Astrocyte of the hippocampus (primary cell): ENCODE data around the gene ELL3.
"Not testable (repeated sequence)": the region's sequence is repeated elsewhere in the genome, so short reads cannot be mapped to it uniquely, and the experiment has no call there.

Source experiments
- DNase-seq: peaks from one replicate; pipeline ENCODE4 v3.0.0; 2011; ENCODE audit warnings: low read depth, low spot score

The ELL3 gene

DNA sequence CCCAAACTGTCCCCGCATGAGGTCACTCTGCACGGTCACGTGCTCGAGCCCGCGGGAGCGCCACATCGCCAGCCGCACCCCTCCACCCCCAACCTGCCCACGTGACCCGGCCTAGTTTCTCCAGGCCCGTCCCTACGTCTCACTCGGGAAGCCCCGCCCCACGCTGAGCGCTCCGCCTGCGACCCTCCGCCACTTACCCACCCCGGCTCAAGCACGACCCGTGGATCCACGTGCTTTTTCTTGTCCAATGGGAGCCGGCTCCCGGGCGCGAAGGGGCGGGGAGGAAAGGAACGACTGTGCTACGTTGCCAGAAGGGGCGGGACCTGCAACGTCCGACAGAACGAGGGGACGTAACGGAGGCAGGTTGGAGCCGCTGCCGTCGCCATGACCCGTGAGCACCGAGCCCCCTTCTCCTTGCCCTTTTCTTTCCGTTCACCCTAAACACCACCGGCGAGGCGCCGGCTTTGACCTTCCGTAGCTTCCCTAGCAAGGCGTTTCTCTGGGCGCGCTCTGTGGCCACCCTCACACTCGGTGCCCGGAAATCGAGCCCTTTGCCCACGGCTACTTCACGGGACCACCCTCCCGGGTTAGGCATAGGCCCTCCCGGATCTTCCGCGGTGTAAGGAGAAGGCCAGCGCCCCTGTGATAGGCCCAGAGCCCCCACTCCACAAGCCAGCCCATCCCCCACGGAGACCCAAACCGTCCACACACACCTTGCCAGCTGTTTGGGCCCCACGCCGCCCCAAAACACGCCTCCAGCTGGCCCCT, 15.4 kb upstream of the ELL3 start, which contains the start of gene SERF2:
TSS of gene SERF2 (plus strand) at position 328 of the 768 bp plus-strand sequence. CDS start at position 385, 57 bp downstream.
- DNase-seq = peak; percentile 100

DNA sequence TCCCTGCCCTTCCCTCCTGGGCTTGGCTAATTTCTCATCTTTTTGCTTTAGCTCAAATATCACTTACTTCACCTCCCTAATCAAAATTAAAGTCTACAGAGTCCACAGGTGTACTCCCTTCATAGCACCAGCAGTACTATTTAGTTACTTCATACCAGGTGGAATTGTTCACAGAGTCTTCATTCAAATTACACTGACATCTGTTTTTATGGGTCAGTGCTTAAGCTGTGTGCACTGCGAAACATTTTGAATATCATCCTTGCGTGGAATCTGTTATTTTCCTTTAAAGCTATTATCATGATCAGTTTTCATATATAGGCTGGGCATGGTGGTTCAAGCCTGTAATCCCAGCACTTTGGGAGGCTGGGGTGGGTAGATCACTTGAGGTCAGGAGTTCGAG, 12.6 kb upstream of the ELL3 start:
- DNase-seq = no peak

DNA sequence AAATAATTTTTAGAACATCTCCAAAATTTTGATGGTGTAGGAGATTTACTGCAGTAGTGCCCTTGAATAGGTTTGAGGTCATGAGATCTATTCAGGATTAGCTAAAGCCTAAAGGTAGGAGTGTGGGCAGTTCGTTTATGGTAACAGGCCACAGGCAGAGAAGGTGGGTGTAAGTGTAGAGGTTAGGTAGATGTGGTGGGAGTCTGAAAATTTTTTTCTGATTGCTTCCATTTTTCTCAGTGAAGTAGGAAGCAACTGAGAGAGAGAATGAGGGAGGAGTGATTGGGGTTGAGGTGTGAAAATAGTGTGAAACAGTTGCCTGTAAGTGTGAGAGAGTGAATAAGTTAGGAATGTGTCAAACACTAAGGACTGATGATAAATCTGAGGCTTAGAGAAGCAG, 2.2 kb upstream of the ELL3 start:
- DNase-seq = no peak

DNA sequence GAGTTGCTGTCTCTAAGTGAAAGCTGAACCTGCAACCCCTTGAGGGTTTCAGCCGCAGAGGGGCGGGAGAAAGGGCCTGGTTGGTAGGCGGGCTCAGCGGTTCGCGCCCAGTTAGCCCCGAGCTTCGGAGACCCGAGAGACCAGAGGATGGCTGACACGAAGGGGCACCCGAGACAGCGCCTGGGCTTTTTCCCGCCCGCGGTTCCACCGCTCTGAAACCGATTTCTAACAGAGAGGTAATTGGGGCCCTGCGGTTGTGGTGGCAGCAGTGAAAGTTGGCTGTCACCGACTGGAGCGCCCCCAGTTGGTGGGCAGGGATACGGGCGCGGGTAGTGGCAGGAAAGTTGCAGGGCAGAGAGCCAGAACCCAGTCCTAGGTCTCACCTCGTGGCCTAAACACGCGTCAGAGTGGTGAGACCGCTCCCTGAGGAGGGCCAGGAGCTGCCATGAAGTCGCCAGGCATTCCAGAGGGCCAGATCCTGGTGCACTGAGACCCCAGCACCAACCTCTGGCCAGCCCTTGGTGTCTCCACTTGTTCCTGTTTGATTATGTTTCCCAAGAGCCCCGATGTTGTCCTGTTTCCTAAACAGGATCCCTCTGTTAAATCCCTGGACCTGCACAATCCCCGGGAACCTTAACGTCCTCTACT, 625 bp upstream of the ELL3 start:
- peak; percentile 85 for DNase-seq

DNA sequence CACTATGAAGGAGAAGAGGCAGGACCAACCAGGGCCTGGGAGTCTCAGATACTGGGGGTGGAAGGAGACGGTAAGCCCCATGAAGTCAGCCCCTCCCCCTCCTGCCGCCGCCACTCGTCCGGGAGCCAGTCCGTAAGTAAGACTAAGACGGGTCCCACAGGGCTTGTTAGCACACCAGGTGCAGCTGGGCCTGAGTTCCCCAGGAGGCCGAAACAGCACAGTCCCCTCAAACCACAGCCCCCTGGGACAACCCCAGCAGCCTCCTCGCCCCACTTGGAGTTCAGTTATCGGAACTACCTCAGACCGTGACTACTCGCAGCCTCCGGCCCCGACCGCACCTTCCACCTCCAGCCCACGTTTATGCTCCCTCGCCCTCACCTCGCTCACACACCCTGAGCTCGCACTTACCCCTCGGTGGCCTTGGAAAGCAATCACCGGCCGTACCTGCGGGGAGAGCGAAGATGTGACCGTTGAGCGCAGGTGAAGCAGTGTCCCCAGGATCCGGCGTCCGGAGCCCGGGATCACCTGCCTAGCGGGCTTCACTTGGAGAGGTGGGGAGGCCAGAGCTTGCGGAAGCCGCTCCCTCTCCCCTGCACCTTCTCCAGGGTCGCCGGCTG, 557 bp downstream of the ELL3 start:
- DNase-seq = peak; percentile 18

DNA sequence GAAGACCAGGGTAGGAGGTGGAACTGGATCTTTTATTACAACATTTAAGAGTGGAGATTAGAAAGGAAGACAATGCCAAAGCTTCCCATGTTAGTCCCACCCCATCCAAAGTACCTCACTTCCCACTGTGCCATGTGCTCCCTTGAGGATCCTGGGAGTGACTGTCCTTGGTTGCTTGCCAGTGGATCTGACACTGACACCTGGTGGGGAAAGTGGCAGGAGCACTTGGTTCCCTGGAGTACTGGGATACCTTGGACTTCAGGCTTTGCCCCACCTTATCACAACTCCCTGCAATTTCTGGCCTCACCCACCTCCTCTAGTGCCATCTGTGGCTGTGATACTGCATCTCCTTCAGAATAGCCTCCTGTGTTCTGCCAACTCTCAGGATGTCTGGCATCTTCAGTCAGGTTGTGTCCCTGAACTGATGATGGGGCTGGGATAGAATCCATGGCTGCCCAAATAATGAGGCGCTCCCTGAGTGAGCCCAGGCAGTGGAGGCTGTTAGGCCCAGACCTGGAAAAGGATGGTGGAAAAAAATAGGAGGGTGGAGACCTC, 1.3 kb downstream of the ELL3 start:
- peak; percentile 54 for DNase-seq

DNA sequence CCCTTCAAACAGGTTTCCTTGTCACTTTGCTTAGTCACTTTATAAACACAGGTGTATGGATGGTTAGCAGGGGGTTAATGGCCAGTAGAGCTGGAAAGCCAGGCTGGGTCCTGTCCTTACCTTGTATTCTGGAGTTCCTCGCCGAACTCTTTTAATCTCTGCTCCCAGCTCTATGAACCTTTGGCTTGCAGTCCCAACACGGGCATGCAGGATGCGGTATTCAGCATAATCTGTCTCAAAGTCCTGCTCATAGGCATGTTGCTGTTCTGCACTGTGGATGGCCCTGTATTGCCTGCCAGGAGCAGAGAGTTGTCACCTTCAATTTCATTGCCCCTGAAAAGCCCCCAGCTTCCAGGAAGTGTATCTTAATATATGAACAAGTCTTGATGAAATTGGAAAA, 2.7 kb downstream of the ELL3 start:
- no peak for DNase-seq

DNA sequence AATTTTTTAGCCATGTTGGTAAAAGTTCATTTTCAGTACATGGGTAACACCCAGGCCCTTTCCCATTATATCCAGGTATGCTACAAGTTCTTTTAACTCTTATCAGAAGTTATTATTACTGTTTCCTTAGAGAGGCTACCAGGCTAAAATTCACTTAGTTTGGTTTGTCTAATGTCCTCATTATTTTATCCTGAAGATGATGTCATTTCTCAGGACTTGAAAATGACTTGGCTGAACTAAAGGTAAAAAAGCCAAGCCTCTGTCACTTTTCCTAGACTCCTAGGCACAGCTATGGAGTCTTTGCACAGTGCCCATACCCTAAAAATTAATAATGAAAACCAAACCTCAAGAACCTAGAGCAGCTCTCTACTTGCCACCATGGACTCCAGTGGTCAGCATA, 4.1 kb downstream of the ELL3 start:
- DNase-seq = no peak

DNA sequence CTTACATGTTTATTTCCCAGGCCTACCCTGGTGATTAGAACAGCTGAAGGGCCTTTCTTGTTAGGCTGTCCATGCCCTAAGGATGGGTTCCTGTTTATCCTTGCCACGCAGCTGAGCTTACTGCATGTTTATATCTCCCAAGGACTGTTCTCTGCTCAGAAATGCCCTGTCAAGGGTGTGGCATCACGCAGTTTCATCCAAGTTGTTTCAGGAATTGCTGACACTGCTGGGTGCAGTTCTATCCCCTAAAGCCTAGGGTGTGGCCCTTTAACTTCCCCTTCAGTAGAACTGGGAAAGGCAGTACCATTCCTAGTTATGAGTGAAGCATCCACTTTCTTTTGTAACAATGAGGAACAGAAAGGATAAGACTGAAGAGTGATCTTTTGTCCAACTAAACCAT, 5.0 kb downstream of the ELL3 start:
- no peak for DNase-seq

DNA sequence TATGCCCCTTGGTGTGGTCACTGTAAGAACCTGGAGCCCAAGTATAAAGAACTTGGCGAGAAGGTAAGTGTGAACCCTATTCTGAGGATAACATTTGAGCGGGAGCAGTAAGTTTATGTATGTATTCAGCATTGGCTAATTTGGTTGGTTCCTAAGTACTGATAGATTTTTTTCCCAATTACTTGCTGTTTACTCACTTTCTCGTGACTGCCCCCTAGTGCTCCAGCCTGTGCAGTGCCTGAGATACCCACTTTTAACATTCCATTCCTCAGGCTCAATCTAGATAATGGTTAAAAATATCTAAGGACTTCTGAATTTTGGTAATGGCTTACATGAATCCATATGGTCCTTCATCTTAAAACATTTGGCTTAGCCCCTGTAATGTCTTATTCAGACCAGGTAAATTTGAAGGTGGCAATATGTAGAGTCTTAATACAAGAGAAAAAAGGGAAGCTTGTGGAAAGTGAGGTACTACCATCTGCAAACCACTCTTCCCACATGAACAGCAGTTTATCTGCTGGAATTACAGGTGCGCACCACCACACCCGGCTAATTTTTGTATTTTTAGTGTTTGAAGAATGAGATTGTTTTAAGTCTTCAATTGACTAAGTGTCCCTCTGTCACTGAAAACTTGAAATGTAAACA, 7.1 kb downstream of the ELL3 start:
- DNase-seq = peak; percentile 77

DNA sequence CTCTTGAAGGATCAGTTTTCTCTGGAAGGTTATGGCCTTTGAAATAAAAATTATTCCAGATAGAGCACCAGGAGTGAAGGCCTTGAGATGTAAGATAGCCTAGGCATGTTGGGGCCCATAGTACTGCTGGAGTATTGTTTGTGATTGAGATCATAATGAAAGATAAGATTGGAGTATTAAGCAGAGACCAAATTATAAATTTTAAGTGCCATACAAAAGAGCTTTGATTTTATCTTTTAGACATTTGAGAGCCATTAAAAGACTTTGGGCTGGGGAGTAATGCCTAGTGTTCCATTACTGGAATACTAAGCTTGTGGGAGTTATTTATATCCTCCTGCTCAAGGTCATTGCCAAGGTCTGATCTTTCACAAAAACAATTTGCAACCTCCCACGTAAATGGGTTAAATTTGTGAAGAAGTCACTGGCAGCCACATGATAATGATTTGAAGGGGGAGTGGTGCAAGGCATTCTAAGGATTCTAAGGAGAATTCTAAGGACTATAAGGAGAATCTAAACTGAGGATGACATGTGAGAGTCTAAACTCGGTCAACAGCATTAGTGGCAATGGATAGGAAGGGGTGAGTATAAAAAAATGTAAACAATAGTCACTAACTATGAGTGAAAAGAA, 12.8 kb downstream of the ELL3 start:
- no peak for DNase-seq

DNA sequence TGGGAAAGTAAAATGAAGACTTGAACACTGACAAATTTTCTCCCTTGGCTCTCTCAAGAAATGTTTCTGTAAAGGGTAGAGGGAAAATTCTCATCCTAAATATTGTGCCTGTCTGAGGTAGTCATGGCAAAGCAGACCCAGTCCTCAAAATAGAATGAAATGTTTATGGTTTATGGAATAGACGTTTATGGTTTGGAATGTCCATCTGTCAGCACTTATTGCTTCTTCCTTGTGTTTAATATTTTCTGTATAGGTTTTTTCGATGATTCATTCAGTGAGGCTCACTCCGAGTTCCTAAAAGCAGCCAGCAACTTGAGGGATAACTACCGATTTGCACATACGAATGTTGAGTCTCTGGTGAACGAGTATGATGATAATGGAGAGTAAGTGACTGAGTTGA, 13.9 kb downstream of the ELL3 start:
- no peak for DNase-seq

DNA sequence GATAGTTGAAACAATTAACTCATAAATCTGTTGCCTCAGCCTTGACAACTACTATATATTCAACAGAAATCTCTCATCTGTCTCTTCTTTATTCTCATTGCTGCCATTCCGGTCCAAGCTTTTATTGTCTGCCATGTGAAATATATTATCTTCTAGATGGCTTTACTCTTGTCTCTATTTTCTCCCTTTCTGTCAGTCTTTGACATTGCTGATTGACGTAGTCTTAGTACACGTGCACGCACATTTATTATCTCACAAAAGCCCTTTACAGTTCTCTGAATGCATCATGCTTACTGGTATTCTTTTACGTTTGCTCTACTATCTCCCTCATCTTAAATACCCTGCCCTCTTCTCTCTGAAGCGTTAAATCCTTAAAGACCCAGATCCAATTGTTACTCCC, 24.9 kb downstream of the ELL3 start:
- no peak for DNase-seq

DNA sequence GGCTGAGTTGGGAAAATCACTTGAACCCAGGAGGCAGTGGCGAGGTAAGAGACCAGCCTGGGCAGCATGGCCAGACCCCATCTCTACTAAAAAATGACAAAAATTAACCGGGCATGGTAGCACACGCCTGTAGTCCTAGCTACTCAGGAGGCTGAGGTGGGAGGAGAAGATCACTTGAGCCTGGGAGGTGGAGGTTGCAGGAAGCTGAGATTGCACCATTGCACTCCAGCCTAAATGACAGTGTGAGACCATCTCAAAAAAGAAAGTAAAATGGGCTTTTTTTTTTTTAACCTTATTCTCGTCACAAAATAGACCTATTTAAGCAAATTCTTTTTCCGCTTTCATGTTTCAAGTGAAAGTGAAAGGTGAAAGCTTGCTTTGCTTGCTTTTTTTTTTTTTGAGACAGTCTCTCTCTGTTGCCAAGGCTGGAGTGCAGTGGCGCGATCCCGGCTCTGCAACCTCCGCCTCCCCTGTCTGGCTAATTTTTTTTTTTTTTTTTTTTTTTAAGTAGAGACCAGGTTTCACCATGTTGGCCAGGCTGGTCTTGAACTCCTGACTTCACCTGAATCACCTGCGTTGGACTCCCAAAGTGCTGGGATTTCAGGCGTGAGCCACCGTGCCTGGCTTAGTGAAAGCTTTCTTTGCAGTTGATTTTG, 26.9 kb downstream of the ELL3 start:
- no peak for DNase-seq

DNA sequence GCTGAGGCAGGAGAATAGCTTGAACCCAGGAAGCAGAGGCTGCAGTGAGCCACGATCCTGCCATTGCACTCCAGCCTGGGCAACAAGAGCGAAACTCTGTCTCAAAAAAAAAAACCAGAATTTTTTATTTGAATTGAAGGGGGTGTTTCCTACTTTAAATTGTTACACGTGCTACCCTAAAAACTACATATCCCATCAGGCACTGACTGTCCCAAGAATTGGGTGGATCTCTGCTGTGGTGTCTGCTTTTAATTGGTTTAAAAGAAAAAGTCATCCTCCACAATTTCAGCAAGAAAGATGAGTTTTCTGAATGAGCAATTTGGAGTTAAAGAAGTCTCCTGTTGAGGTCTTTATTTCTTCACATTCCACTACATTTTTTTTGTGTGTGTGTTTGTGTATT, 28.4 kb downstream of the ELL3 start:
- no peak for DNase-seq

DNA sequence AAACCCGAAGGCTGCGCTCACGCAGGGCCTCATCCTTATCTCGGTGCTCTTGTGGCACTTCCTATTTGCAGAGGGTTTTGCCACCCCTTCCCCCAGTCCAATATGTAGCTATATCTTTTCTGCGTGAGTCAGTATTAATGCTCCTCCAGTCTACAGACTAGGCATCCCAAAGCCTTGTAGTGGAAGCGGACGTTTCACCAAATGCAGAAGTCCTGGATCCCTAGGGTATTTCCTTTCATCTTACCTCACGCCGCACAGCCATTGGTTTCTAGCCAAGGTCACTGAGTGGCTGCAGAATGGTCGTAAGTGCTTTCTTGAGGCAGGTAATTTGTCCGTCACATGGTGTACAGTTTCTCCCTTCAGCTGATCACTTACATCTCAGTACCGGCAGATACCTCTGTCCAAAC, 29.9 kb downstream of the ELL3 start:
- DNase-seq = not testable (repeated sequence)

DNA sequence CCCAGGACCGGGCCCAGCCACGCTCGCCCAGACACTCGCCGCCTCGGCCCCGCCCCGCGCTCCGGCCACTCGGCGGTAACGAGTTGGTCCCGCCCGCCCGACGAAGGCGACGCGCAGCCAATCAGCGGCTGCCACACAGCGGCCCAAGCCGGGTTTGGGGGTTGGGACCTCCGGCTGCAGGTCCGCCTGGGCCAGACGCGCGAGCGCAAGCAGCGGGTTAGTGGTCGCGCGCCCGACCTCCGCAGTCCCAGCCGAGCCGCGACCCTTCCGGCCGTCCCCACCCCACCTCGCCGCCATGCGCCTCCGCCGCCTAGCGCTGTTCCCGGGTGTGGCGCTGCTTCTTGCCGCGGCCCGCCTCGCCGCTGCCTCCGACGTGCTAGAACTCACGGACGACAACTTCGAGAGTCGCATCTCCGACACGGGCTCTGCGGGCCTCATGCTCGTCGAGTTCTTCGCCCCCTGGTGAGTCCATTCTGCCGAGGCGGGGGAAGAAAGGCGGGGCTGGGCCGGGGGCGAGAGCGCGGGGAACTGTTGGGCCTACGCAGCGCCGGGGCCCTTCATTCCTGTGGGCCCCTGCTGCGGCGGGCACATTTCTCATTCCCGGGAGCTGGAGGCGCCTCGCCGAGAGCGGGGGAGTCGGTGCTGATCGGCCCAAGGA, 30.4 kb downstream of the ELL3 start, which contains the start of gene PDIA3:
TSS of gene PDIA3 (plus strand) at position 194 of the 658 bp plus-strand sequence. CDS start at position 296, 102 bp downstream.
- DNase-seq = peak; percentile 97

DNA sequence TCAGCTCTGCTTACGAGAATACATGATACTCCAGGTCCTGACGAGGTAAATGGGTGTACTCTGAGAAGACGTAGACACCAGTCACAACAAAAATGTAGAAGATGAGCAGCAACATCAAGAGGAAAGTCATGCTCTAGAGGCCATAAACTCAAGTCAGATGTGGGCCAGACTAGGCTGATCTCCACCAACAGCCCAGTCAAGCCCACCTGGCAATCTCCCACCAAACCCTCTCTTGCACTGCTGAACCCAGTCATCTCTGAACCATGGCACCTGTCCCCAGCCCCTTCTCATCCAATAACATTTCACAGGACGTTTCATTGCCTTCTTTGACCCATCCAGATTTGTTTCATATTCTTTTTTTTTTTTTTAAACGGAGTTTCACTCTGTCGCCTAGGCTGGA, 41.4 kb downstream of the ELL3 start:
- no peak for DNase-seq

DNA sequence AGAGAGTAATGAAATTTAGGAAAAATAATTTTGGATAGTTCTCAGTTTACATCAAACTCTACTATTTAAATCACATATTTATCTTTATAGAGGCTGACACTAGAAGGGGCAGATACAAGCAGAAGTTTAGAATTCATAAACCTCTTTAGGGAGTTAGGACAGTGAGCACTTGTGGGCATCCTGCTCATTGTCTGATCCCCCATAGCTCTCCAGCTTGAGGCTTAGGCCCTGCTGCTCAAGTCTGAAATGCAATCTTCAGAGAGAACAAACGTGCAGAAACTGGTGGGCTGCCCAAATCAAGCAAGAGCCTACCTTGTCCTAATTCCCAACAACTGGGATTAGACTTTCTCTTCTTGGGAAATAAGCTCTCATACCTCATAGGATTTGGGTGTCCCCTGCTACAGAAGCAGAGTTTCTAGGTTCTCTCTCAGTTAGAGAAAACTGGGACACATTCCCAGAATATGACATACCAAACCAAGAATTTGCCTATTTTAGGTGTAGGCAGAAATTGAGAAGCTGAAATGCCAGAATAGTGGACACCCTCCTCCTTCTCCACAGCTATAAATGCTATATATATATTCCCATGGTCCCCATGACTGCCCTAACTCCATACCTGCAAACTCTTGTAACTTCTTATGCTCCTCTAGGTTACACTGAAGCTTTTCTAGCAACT, 48.6 kb downstream of the ELL3 start:
- DNase-seq = peak; percentile 49

DNA sequence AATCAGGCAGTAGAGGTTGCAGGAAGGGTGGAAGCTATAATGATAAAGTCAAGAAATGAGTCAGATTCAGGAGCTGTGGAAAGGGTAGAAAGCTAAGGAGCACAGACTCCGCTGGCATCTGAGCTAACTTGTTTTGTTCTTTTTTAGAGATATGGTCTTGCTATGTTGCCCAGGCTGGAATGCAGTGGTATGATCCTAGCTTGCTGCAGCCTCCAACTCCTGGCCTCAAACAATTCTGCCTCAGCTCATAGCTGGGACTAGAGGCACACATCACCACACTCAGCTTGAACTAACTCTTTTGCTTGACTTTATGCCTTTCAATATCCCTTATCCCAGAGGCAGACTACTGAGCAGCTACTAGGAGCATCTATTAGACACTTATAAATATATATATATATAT, 50.5 kb downstream of the ELL3 start:
- DNase-seq = not testable (repeated sequence)
